Right lobe of liver (tissue), 6 donors: ENCODE measurements around the gene CARD6. TPM values are rescaled to one million over a fixed set of nuclear protein-coding genes. Genes with fewer than 3 reads are reported as not detected.

Source experiments
- ATAC-seq, 4 donors: fragments of 200-7000 bp; cut with Tn5 transposase; one replicate each; pipeline ENCODE4 v1.9.1; 2020; ENCODE audit warnings: mild to moderate bottlenecking in 4 of 4, moderate library complexity in 4 of 4
- DNase-seq, 3 donors: peaks; one replicate each; pipeline ENCODE4 v3.0.0-alpha.2; 2020
- H3K27ac ChIP-seq, 3 donors: fragments of 200-600 bp; one replicate each; pipeline ENCODE4 v1.8.0; 2022
- H3K27me3 ChIP-seq, 2 donors: fragments of 200-600 bp; one replicate each; pipeline ENCODE4 v1.8.0; 2022
- H3K36me3 ChIP-seq, 4 donors: fragments of 200-600 bp; sonication (generic) in 1 of 4; one replicate each; pipeline versions ENCODE4 v1.5.1 to v1.8.0; 2017 to 2022; ENCODE audit warnings: control low read depth in 1 of 4
- H3K4me1 ChIP-seq, 4 donors: fragments of 200-600 bp; sonication (generic) in 1 of 4; one replicate each; pipeline versions ENCODE4 v1.5.1 to v1.8.0; 2017 to 2022; ENCODE audit warnings: control low read depth in 1 of 4
- H3K4me3 ChIP-seq, 3 donors: fragments of 200-600 bp; one replicate each; pipeline ENCODE4 v1.8.0; 2022
- H3K9me3 ChIP-seq, 4 donors: fragments of 200-600 bp; sonication (generic) in 1 of 4; one replicate each; pipeline versions ENCODE4 v1.5.1 to v1.8.0; 2017 to 2022; ENCODE audit warnings: control low read depth in 1 of 4
- CTCF ChIP-seq, 4 donors: fragments of 200-600 bp in 3 of 4; fragments of 450-650 bp in 1 of 4; IDR thresholded peaks; one replicate each; pipeline versions ENCODE4 v1.5.1 to v1.8.0; 2016 to 2022; ENCODE audit warnings: antibody characterized with exemption in 4 of 4, mild to moderate bottlenecking in 2 of 4
- POLR2A ChIP-seq: fragments of 450-650 bp; IDR thresholded peaks from one replicate; pipeline ENCODE4 v1.6.1; 2017; ENCODE audit warnings: antibody characterized with exemption, mild to moderate bottlenecking
- WGBS: methylation state at CpG from one replicate; pipeline ENCODE4 v1.1.6; 2018; ENCODE audit warnings: low coverage, low lambda C conversion rate; ENCODE audit not compliant: insufficient coverage; ENCODE audit errors: missing lambda C conversion rate; 5-methylcytosine and 5-hydroxymethylcytosine counted together
- intact Hi-C, 2 donors: fragments of 100-400 bp; cut with DNase I; formaldehyde crosslinking; loops; one replicate each; pipeline versions ENCODE4 v1.11.2 to v1.14.1; 2022
- total RNA-seq, 6 experiments: library from RNA; depleted of rRNA in 2 of 6; stranded (reverse); fragments of >200 nt in 2 of 6; fragmentation: NEBNext Ultra II Directional in 3 of 6; extraction: Animal tissue kit (Norgen Biotek cat#: 25700) in 3 of 6; gene quantifications; one replicate each; pipeline versions ENCODE4 v1.1.0 to v1.2.4, GENCODE V29; 2016 to 2023
- donor health status: DM: no; HTN: yes; CAD: no.
- donor health status: DM: no; HTN: no; CAD: no.
- donor health status: DM: no; HTN: no; CAD: no.
- donor health status: DM: no; HTN: yes; CAD: no.
- donor health status: DM: no; HTN: yes; CAD: no.

CARD6 gene
- total RNA-seq, 6 experiments from 2014 or later, result 3.0 to 6.2 (median 3.3) TPM

GRCh38 chr5:40828021-40828631 is 13.0 kb upstream of the CARD6 start:
- intact Hi-C loops, result no loop called here
- DNase-seq (no peak), ATAC-seq (no peak)
- Histone ChIP-seq H3K4me3 (no peak overlapping the region), H3K9me3 (no peaks in the 10 kb centered on the region), H3K27me3 (no peaks in the 10 kb centered on the region), H3K27ac (no peak overlapping the region), H3K4me1 (peaks cover 0 to 5% (median 2%) of the 10 kb centered on the region in 4 donors), H3K36me3 (peaks cover 12 to 69% (median 47%) of the 10 kb centered on the region in 4 donors)
- WGBS, result 93% methylated on average over 3 of the region's 3 CpGs
- TF ChIP-seq CTCF (IDR thresholded peaks at IDR 0.05), result no peak
- TF ChIP-seq POLR2A, result no peak

- no peak for ATAC-seq
- H3K36me3 ChIP-seq, result peaks cover 19 to 77% (median 50%) of the 10 kb centered on the region in 4 donors
These were observed 12.2 kb upstream of the CARD6 start for GRCh38 chr5:40828690-40829661.

DNA sequence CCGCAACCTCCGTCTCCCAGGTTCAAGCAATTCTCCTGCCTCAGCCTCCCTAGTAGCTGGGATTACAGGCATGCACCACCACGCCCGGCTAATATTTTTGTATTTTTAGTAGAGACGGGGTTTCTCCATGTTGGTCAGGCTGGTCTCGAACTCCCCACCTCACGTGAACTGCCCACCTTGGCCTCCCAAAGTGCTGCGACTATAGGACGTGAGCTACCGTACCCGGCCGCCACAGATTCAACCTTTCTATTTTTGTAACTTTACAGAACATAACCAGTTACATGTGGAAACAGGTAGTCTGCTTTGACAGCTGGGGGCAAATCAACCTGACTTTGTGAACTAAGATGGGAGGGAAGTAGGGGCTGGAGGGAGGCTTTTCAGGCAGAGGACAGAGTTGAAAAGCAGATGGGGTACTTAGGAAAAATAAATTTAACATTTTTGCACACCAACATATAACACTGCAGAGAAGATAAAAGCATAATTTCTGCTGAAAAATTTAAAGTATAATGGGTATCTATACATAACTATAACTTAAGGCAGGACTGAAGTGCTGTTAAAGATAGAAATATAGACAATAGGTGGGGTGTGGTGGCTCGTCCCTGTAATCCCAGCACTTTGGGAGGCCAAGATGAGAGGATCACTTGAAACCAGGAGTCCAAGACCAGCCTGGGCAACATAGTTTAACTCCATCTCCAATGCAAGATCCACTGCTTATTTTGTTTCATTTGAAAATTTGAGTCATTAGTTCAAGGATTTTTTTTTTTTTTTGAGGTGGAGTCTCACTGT is 11.2 kb upstream of the CARD6 start:
- Histone ChIP-seq H3K27me3 (no peaks in the 10 kb centered on the region), H3K4me3 (no peak overlapping the region), H3K36me3 (peaks cover 19 to 78% (median 50%) of the 10 kb centered on the region in 4 donors), H3K27ac (no peak overlapping the region), H3K9me3 (no peaks in the 10 kb centered on the region), H3K4me1 (peaks cover 0 to 16% (median 5%) of the 10 kb centered on the region in 4 donors)
- no peak for ATAC-seq
- no peak for DNase-seq
- TF ChIP-seq CTCF (IDR thresholded peaks at IDR 0.05) (no peak), POLR2A (no peak)
- WGBS, result 95% methylated on average over 11 of the region's 13 CpGs
- intact Hi-C loops, result loop anchor here in 1 of 2 donors (5.0 kb wide), 1 partner anchor 73 kb away; the partner anchor contains the start of gene TTC33

More at GRCh38 chr5:40828690-40829661, 12.2 kb upstream of the CARD6 start:
- Histone ChIP-seq H3K4me1 (peaks cover 0 to 14% (median 5%) of the 10 kb centered on the region in 4 donors), H3K27me3 (no peaks in the 10 kb centered on the region), H3K9me3 (no peaks in the 10 kb centered on the region), H3K4me3 (no peak overlapping the region), H3K27ac (no peak overlapping the region)
- 93% methylated on average over 3 of the region's 3 CpGs for WGBS
- no peak for TF ChIP-seq POLR2A
- no peak for DNase-seq
- intact Hi-C loops, result no loop called here

- H3K4me1 ChIP-seq, result peaks cover 0 to 16% (median 5%) of the 10 kb centered on the region in 4 donors
- TF ChIP-seq CTCF (IDR thresholded peaks at IDR 0.05), result no peak
- no peak for TF ChIP-seq POLR2A
- ATAC-seq, result no peak
- WGBS, result 42% methylated on average over 4 of the region's 4 CpGs
- H3K27ac ChIP-seq, result no peak overlapping the region
- no peaks in the 10 kb centered on the region for H3K9me3 ChIP-seq
- intact Hi-C loops, result loop anchor here in 1 of 2 donors (5.0 kb wide), 1 partner anchor 74 kb away; the partner anchor contains the start of gene TTC33
- H3K36me3 ChIP-seq, result peaks cover 19 to 75% (median 49%) of the 10 kb centered on the region in 4 donors
- DNase-seq, result no peak
- H3K4me3 ChIP-seq, result no peak overlapping the region
- H3K27me3 ChIP-seq, result no peaks in the 10 kb centered on the region
These were observed 9.6 kb upstream of the CARD6 start for GRCh38 chr5:40831346-40832210.
